Measurements from ENCODE around the gene LGMN. TPM values are rescaled to one million over a fixed set of nuclear protein-coding genes. Genes with fewer than 3 reads are reported as not detected.
A peak's percentile ranks its signal among the peaks of the same experiment; 100 is the strongest.

LGMN gene
- total and polyA plus RNA-seq, 4 experiments from 2014 or later: 9.6 to 14.0 (median 12.3) TPM

- H3K4me3 Mint-ChIP-seq: no peak overlapping the region
- intact Hi-C loops (cut with micrococcal nuclease): no loop called here
- no peaks in the 10 kb centered on the region for H3K36me3 ChIP-seq (ENCODE audit: insufficient read depth, low read length)
- H3K4me3 ChIP-seq (ENCODE audit: low read length in 2 of 2): no peak overlapping the region
- no peaks in the 10 kb centered on the region for H3K9me3 ChIP-seq (ENCODE audit: control insufficient read depth in 1 of 2, low read length in 2 of 2)
- no peak overlapping the region for H3K27ac ChIP-seq (ENCODE audit: low read depth, low read length)
- H3K27ac Mint-ChIP-seq: no peak overlapping the region
- no peaks in the 10 kb centered on the region for H3K27me3 ChIP-seq (ENCODE audit: insufficient read depth, low read length)
- ChIA-PET CTCF (ENCODE audit: partially characterized antibody) (interaction anchor here (2.1 kb wide), 1 partner anchor 12 kb away, joined by 15 read pairs; no protein-coding TSS in a partner anchor), POLR2A (ENCODE audit: partially characterized antibody) (no interaction called here)
- peaks cover 0 to 3% (median 0%) of the 10 kb centered on the region in 8 donors for H3K9me3 Mint-ChIP-seq
- no peaks in the 10 kb centered on the region for H3K4me1 ChIP-seq (ENCODE audit: insufficient read depth, low read length)
- H3K4me1 Mint-ChIP-seq: peaks cover 0 to 6% (median under 1%) of the 10 kb centered on the region in 4 donors
- H3K27me3 Mint-ChIP-seq: peaks cover 2 to 9% of the 10 kb centered on the region in 2 donors
- peaks cover 6 to 19% of the 10 kb centered on the region in 2 donors for H3K36me3 Mint-ChIP-seq
- no peak for DNase-seq
Measured at GRCh38 chr14:92726933-92727262, 21.5 kb downstream of the LGMN start.

GRCh38 chr14:92726135-92726932 lies 22.1 kb downstream of the LGMN start:
- Histone ChIP-seq H3K9me3 (ENCODE audit: control insufficient read depth in 1 of 2, low read length in 2 of 2) (no peaks in the 10 kb centered on the region), H3K27me3 (ENCODE audit: insufficient read depth, low read length) (no peaks in the 10 kb centered on the region), H3K27ac (ENCODE audit: low read depth, low read length) (no peak overlapping the region), H3K4me3 (ENCODE audit: low read length in 2 of 2) (no peak overlapping the region), H3K4me1 (ENCODE audit: insufficient read depth, low read length) (no peaks in the 10 kb centered on the region), H3K36me3 (ENCODE audit: insufficient read depth, low read length) (no peaks in the 10 kb centered on the region)
- ChIA-PET POLR2A (ENCODE audit: partially characterized antibody) (interaction anchor here (0.6 to 1.4 kb wide), 2 partner anchors 67 to 460 kb away, joined by 3 read pairs; partner anchors contain the start of gene GOLGA5), CTCF (ENCODE audit: partially characterized antibody) (interaction anchor here (1.5 to 2.1 kb wide), 3 partner anchors 12 to 58 kb away, joined by 3 to 15 read pairs (median 3); no protein-coding TSS in a partner anchor)
- H3K27me3 Mint-ChIP-seq: peaks cover 2 to 9% of the 10 kb centered on the region in 2 donors
- peaks cover 0 to 6% (median under 1%) of the 10 kb centered on the region in 4 donors for H3K4me1 Mint-ChIP-seq
- H3K9me3 Mint-ChIP-seq: peaks cover 0 to 3% (median 0%) of the 10 kb centered on the region in 8 donors
- intact Hi-C loops (cut with micrococcal nuclease): no loop called here
- peak overlapping the region in 2 of 7 donors; percentile 32 to 45 for H3K27ac Mint-ChIP-seq
- DNase-seq: peak in 1 of 5 donors; percentile 39
- peaks cover 2 to 14% of the 10 kb centered on the region in 2 donors for H3K36me3 Mint-ChIP-seq
- no peak overlapping the region for H3K4me3 Mint-ChIP-seq

GRCh38 chr14:92724516-92725340 lies 23.7 kb downstream of the LGMN start:
- Mint-ChIP-seq H3K27ac (no peak overlapping the region), H3K9me3 (peaks cover 0 to 3% (median 0%) of the 10 kb centered on the region in 8 donors), H3K4me1 (peaks cover 0 to 2% (median 0%) of the 10 kb centered on the region in 4 donors), H3K4me3 (no peak overlapping the region), H3K27me3 (peaks cover 2 to 6% of the 10 kb centered on the region in 2 donors), H3K36me3 (peaks cover 0 to 9% of the 10 kb centered on the region in 2 donors)
- intact Hi-C loops (cut with micrococcal nuclease): no loop called here
- no peaks in the 10 kb centered on the region for H3K36me3 ChIP-seq (ENCODE audit: insufficient read depth, low read length)
- H3K27ac ChIP-seq (ENCODE audit: low read depth, low read length): no peak overlapping the region
- H3K4me3 ChIP-seq (ENCODE audit: low read length in 2 of 2): no peak overlapping the region
- CTCF ChIA-PET (ENCODE audit: partially characterized antibody): interaction anchor here (1.5 to 2.1 kb wide), 3 partner anchors 10 to 59 kb away, joined by 3 to 15 read pairs (median 3); no protein-coding TSS in a partner anchor
- no peaks in the 10 kb centered on the region for H3K27me3 ChIP-seq (ENCODE audit: insufficient read depth, low read length)
- DNase-seq: no peak
- H3K4me1 ChIP-seq (ENCODE audit: insufficient read depth, low read length): no peaks in the 10 kb centered on the region
- no peaks in the 10 kb centered on the region for H3K9me3 ChIP-seq (ENCODE audit: control insufficient read depth in 1 of 2, low read length in 2 of 2)
- POLR2A ChIA-PET (ENCODE audit: partially characterized antibody): interaction anchor here (1.4 kb wide), 1 partner anchor 69 kb away, joined by 3 read pairs; the partner anchor contains the start of gene GOLGA5

GRCh38 chr14:92719890-92720323 lies 28.5 kb downstream of the LGMN start:
- H3K4me3 ChIP-seq (ENCODE audit: low read length in 2 of 2): no peak overlapping the region
- no peaks in the 10 kb centered on the region for H3K4me1 ChIP-seq (ENCODE audit: insufficient read depth, low read length)
- H3K27me3 ChIP-seq (ENCODE audit: insufficient read depth, low read length): no peaks in the 10 kb centered on the region
- CTCF ChIA-PET (ENCODE audit: partially characterized antibody): no interaction called here
- no peaks in the 10 kb centered on the region for H3K27me3 Mint-ChIP-seq
- H3K9me3 Mint-ChIP-seq: no peaks in the 10 kb centered on the region
- no peaks in the 10 kb centered on the region for H3K36me3 Mint-ChIP-seq
- no peak overlapping the region for H3K27ac Mint-ChIP-seq
- POLR2A ChIA-PET (ENCODE audit: partially characterized antibody): no interaction called here
- H3K4me3 Mint-ChIP-seq: no peak overlapping the region
- DNase-seq: no peak
- intact Hi-C loops (cut with micrococcal nuclease): no loop called here
- peaks cover 0 to 5% (median 2%) of the 10 kb centered on the region in 4 donors for H3K4me1 Mint-ChIP-seq
- H3K27ac ChIP-seq (ENCODE audit: low read depth, low read length): no peak overlapping the region
- no peaks in the 10 kb centered on the region for H3K36me3 ChIP-seq (ENCODE audit: insufficient read depth, low read length)
- H3K9me3 ChIP-seq (ENCODE audit: control insufficient read depth in 1 of 2, low read length in 2 of 2): no peaks in the 10 kb centered on the region

- no peak overlapping the region for H3K27ac ChIP-seq (ENCODE audit: low read depth, low read length)
- H3K36me3 ChIP-seq (ENCODE audit: insufficient read depth, low read length): no peaks in the 10 kb centered on the region
- Mint-ChIP-seq H3K27ac (no peak overlapping the region), H3K36me3 (no peaks in the 10 kb centered on the region), H3K4me3 (no peak overlapping the region), H3K9me3 (no peaks in the 10 kb centered on the region), H3K4me1 (peaks cover 0 to 5% (median 2%) of the 10 kb centered on the region in 4 donors), H3K27me3 (no peaks in the 10 kb centered on the region)
- intact Hi-C loops (cut with micrococcal nuclease): no loop called here
- H3K9me3 ChIP-seq (ENCODE audit: control insufficient read depth in 1 of 2, low read length in 2 of 2): no peaks in the 10 kb centered on the region
- ChIA-PET POLR2A (ENCODE audit: partially characterized antibody) (no interaction called here), CTCF (ENCODE audit: partially characterized antibody) (no interaction called here)
- H3K4me1 ChIP-seq (ENCODE audit: insufficient read depth, low read length): no peaks in the 10 kb centered on the region
- H3K27me3 ChIP-seq (ENCODE audit: insufficient read depth, low read length): no peaks in the 10 kb centered on the region
- no peak overlapping the region for H3K4me3 ChIP-seq (ENCODE audit: low read length in 2 of 2)
- no peak for DNase-seq
Measured at GRCh38 chr14:92719421-92719820, 29.0 kb downstream of the LGMN start.

GRCh38 chr14:92718664-92719063 lies 29.8 kb downstream of the LGMN start:
- CTCF ChIA-PET (ENCODE audit: partially characterized antibody): interaction anchor here (1.2 to 1.8 kb wide), 3 partner anchors 30 to 80 kb away, joined by 3 to 8 read pairs (median 4); partner anchors contain the start of gene LGMN
- Mint-ChIP-seq H3K36me3 (no peaks in the 10 kb centered on the region), H3K4me3 (no peak overlapping the region), H3K9me3 (no peaks in the 10 kb centered on the region), H3K4me1 (peaks cover 0 to 5% (median 2%) of the 10 kb centered on the region in 4 donors), H3K27ac (no peak overlapping the region), H3K27me3 (no peaks in the 10 kb centered on the region)
- POLR2A ChIA-PET (ENCODE audit: partially characterized antibody): no interaction called here
- Histone ChIP-seq H3K27ac (ENCODE audit: low read depth, low read length) (no peak overlapping the region), H3K4me3 (ENCODE audit: low read length in 2 of 2) (no peak overlapping the region), H3K9me3 (ENCODE audit: control insufficient read depth in 1 of 2, low read length in 2 of 2) (no peaks in the 10 kb centered on the region), H3K27me3 (ENCODE audit: insufficient read depth, low read length) (no peaks in the 10 kb centered on the region), H3K4me1 (ENCODE audit: insufficient read depth, low read length) (no peaks in the 10 kb centered on the region), H3K36me3 (ENCODE audit: insufficient read depth, low read length) (no peaks in the 10 kb centered on the region)
- intact Hi-C loops (cut with micrococcal nuclease): no loop called here
- DNase-seq: no peak

Measured in CD4-positive, alpha-beta memory T cell (primary cell).